HepG2 (cell line): ENCODE results near the gene GGA1. TPM values are rescaled to one million over a fixed set of nuclear protein-coding genes. Genes with fewer than 3 reads are reported as not detected.

Source experiments
- AGO1 ChIP-seq: fragments of 200-400 bp; formaldehyde crosslinking; IDR thresholded peaks from 2 replicates; pipeline ENCODE4 v1.6.1; 2017; ENCODE audit warnings: mild to moderate bottlenecking, low read depth, low read length, moderate library complexity; ENCODE audit not compliant: poor library complexity, severe bottlenecking
- BCLAF1 ChIP-seq: fragments of 450-650 bp; IDR thresholded peaks from 2 replicates; pipeline ENCODE4 v1.6.1; 2017; ENCODE audit warnings: mild to moderate bottlenecking
- DNMT3B ChIP-seq: conservative IDR thresholded peaks from 2 replicates; pipeline ENCODE4 v1.6.1; 2016; ENCODE audit warnings: missing biosample characterization, control low read depth
- GABPB1 ChIP-seq: IDR thresholded peaks from 2 replicates; pipeline ENCODE4 v1.6.1; 2016; ENCODE audit warnings: mild to moderate bottlenecking, missing genetic modification reagents, moderate library complexity, missing compliant biosample characterization
- GFI1 ChIP-seq: sonication (generic); formaldehyde crosslinking; IDR thresholded peaks from 2 replicates; pipeline ENCODE4 v1.5.0; 2020; ENCODE audit warnings: missing genetic modification reagents, mild to moderate bottlenecking, borderline replicate concordance
- GLI4 ChIP-seq: sonication (generic); formaldehyde crosslinking; IDR thresholded peaks from 2 replicates; pipeline ENCODE4 v1.5.1; 2020; ENCODE audit warnings: missing genetic modification reagents, mild to moderate bottlenecking, moderate library complexity, borderline replicate concordance
- GTF2F1 ChIP-seq: fragments of 150-350 bp; IDR thresholded peaks from 2 replicates; pipeline ENCODE4 v1.6.1; 2014; ENCODE audit warnings: low read length
- HNF1B ChIP-seq: sonication (generic); formaldehyde crosslinking; IDR thresholded peaks from 2 replicates; pipeline ENCODE4 v1.5.1; 2020; ENCODE audit warnings: mild to moderate bottlenecking, moderate library complexity, missing genetic modification reagents
- MIER2 ChIP-seq: IDR thresholded peaks from 2 replicates; pipeline ENCODE4 v1.6.1; 2016; ENCODE audit warnings: missing biosample characterization, missing genetic modification reagents
- NONO ChIP-seq, 2 experiments: fragments of 450-650 bp in 1 of 2; sonication (generic) in 1 of 2; formaldehyde crosslinking in 1 of 2; IDR thresholded peaks in 1 of 2; conservative IDR thresholded peaks in 1 of 2; 2 replicates each; pipeline versions ENCODE4 v1.6.1 to v1.8.0; 2017 to 2022; ENCODE audit warnings: mild to moderate bottlenecking in 1 of 2, missing genetic modification reagents in 1 of 2, moderate library complexity in 1 of 2
- PTBP1 ChIP-seq: fragments of 200-400 bp; formaldehyde crosslinking; IDR thresholded peaks from 2 replicates; pipeline ENCODE4 v1.6.1; 2018; ENCODE audit warnings: low read length, low read depth; ENCODE audit not compliant: poor library complexity, severe bottlenecking
- RBM39 ChIP-seq: fragments of 200-400 bp; formaldehyde crosslinking; IDR thresholded peaks from one replicate; pipeline ENCODE4 v1.6.1; 2018; ENCODE audit warnings: antibody characterized with exemption, mild to moderate bottlenecking, low read depth, low read length; ENCODE audit not compliant: poor library complexity, severe bottlenecking
- RFX1 ChIP-seq: fragments of 450-650 bp; IDR thresholded peaks from 2 replicates; pipeline ENCODE4 v1.6.1; 2017
- SPEN ChIP-seq: sonication (generic); formaldehyde crosslinking; IDR thresholded peaks from 2 replicates; pipeline ENCODE4 v1.5.1; 2020; ENCODE audit warnings: low read depth, mild to moderate bottlenecking, missing genetic modification reagents
- SRY ChIP-seq: sonication (generic); formaldehyde crosslinking; IDR thresholded peaks from 2 replicates; pipeline ENCODE4 v1.8.0; 2022; ENCODE audit warnings: mild to moderate bottlenecking, missing genetic modification reagents
- TEAD2 ChIP-seq: sonication (generic); formaldehyde crosslinking; IDR thresholded peaks from 2 replicates; pipeline ENCODE4 v1.9.0; 2021; ENCODE audit warnings: missing genetic modification reagents
- ZC3H4 ChIP-seq: sonication (generic); formaldehyde crosslinking; IDR thresholded peaks from 2 replicates; pipeline ENCODE4 v1.4.0; 2020; ENCODE audit warnings: missing genetic modification reagents, borderline replicate concordance
- ZNF225 ChIP-seq: sonication (generic); formaldehyde crosslinking; IDR thresholded peaks from 2 replicates; pipeline ENCODE4 v1.4.0; 2020; ENCODE audit warnings: mild to moderate bottlenecking, missing genetic modification reagents
- ZNF564 ChIP-seq: sonication (generic); formaldehyde crosslinking; IDR thresholded peaks from 2 replicates; pipeline ENCODE4 v1.8.1; 2023; ENCODE audit warnings: mild to moderate bottlenecking, missing genetic modification reagents
- ZNF598 ChIP-seq: sonication (generic); formaldehyde crosslinking; IDR thresholded peaks from 2 replicates; pipeline ENCODE4 v1.5.1; 2020; ENCODE audit warnings: mild to moderate bottlenecking, missing genetic modification reagents, borderline replicate concordance
- ZNF878 ChIP-seq: sonication (generic); formaldehyde crosslinking; IDR thresholded peaks from 2 replicates; pipeline ENCODE4 v1.8.1; 2023; ENCODE audit warnings: mild to moderate bottlenecking, missing genetic modification reagents, moderate library complexity
- polyA plus RNA-seq, 8 experiments: library from polyadenylated mRNA; depleted of rRNA in 3 of 8; stranded (reverse) in 7 of 8; unstranded in 1 of 8; fragments of >200 nt; fragmentation: Illumina TruSeq in 4 of 8; extraction: Trizol in 4 of 8; gene quantifications; 2 replicates each; pipeline versions ENCODE4 v1.2.1 to v1.2.3, GENCODE V29; 2011 to 2016; ENCODE audit warnings: low read depth in 4 of 8, missing spikeins in 1 of 8, mixed read lengths in 1 of 8; ENCODE audit not compliant: insufficient read depth in 1 of 8
- total RNA-seq, 5 experiments: library from RNA; depleted of rRNA; stranded (reverse); fragments of >200 nt; fragmentation: Illumina TruSeq; extraction: Trizol; gene quantifications; 2 replicates each; pipeline ENCODE4 v1.2.3, GENCODE V29; 2016; ENCODE audit warnings: low read depth in 1 of 5
- TF ChIP-seq, protein P1 (sequence below): sonication (generic); formaldehyde crosslinking; IDR thresholded peaks from 2 replicates; pipeline ENCODE4 v1.8.1; 2023; ENCODE audit warnings: mild to moderate bottlenecking, missing genetic modification reagents
- TF ChIP-seq, protein P2 (sequence below): sonication (generic); formaldehyde crosslinking; IDR thresholded peaks from 2 replicates; pipeline ENCODE4 v1.4.0; 2020; ENCODE audit warnings: missing genetic modification reagents

Gene GGA1
- total and polyA plus RNA-seq, 2 of the 13 experiments (the other 11 are each of a cell fraction or from before 2014, with no cell fraction given): 29.1 to 87.2 TPM

DNA sequence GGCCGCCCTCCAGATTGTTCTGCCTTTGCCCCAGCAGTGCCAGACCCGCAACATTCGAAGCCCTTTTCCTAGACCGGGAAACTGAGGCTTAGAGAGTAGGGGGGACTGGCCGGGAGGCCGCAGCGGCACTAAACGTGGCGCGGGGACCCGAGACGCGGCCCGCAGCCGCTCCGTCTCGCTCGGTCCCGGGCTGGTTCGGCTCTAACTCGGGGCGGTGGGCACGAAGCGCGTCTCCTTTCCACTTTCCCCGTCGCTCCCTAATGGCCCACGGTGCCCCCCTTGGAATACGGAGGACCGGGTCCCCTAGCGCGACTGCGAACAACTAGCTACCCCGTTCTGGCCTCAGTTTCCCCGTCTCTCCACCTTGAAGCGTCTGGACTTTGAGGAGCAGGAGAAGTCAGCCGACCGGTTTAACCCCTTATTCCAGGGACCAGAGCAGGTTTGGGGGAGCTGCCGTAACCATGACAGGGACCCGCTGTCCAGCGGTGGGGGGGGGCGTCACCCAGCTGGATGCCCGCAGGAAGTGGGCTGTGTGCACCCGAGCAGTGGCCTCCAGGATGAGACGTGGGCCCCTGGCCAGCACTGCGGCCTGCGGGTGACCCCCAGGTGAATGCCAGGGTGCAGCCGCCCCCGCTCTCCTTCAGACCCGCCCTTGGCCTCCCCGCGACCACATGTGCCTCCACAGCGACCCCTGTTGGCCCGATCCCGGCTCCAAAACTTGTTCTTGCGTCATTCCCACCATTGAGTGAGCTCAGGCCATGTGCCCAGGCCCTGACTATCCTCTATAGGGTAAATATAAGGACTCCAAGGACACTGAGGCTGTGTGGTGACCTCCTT lies 47.2 kb upstream of the GGA1 start (continued):
- TF ChIP-seq GFI1 (CRISPR knock-in tag) (no peak; the same call in 1 of the 2 replicates), RFX1 (no peak), GLI4 (CRISPR knock-in tag) (peak; percentile 63; the same call in 1 of the 2 replicates), ZNF564 (CRISPR knock-in tag) (no peak), ZNF878 (no peak), MIER2 (CRISPR knock-in tag) (peak; percentile 63; the same call in 1 of the 2 replicates), SRY (CRISPR knock-in tag) (no peak), GABPB1 (CRISPR knock-in tag) (peak; percentile 82; the same call in 1 of the 2 replicates), AGO1 (peak; percentile 51), ZNF225 (CRISPR knock-in tag) (no peak), ZC3H4 (CRISPR knock-in tag) (0 out of 2 replicates have a peak, but pooled peaks have one; percentile 37), ZNF598 (CRISPR knock-in tag) (no peak), HNF1B (CRISPR knock-in tag) (peak; percentile 31; the same call in 1 of the 2 replicates), PTBP1 (peak; percentile 39), SPEN (CRISPR knock-in tag) (peak; percentile 85), RBM39 (peak; percentile 47), BCLAF1 (no peak), GTF2F1 (0 out of 2 replicates have a peak, but pooled peaks have one; percentile 69), NONO (IDR thresholded peaks at IDR 0.05) (no peak), NONO (CRISPR knock-in tag; conservative IDR thresholded peaks at IDR 0.05) (peak; percentile 90), TEAD2 (CRISPR knock-in tag) (no peak), DNMT3B (no peak)
- TF ChIP-seq, protein P1, sequence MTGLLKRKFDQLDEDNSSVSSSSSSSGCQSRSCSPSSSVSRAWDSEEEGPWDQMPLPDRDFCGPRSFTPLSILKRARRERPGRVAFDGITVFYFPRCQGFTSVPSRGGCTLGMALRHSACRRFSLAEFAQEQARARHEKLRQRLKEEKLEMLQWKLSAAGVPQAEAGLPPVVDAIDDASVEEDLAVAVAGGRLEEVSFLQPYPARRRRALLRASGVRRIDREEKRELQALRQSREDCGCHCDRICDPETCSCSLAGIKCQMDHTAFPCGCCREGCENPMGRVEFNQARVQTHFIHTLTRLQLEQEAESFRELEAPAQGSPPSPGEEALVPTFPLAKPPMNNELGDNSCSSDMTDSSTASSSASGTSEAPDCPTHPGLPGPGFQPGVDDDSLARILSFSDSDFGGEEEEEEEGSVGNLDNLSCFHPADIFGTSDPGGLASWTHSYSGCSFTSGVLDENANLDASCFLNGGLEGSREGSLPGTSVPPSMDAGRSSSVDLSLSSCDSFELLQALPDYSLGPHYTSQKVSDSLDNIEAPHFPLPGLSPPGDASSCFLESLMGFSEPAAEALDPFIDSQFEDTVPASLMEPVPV (CRISPR knock-in tag): no peak; the same call in none of the 2 replicates
- TF ChIP-seq, protein P2, sequence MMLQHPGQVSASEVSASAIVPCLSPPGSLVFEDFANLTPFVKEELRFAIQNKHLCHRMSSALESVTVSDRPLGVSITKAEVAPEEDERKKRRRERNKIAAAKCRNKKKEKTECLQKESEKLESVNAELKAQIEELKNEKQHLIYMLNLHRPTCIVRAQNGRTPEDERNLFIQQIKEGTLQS (CRISPR knock-in tag): peak; percentile 97
